Left renal pelvis (tissue), 4 donors: ENCODE results near the gene ABCC12. TPM values are rescaled to one million over a fixed set of nuclear protein-coding genes. Genes with fewer than 3 reads are reported as not detected.
"Not testable (repeated sequence)": the region's sequence is repeated elsewhere in the genome, so short reads cannot be mapped to it uniquely, and the experiment has no call there.

Experiments
- DNase-seq, 4 donors: peaks; one replicate each; pipeline ENCODE4 v3.0.0-alpha.2; 2013; ENCODE audit warnings: low read depth in 4 of 4, low spot score in 3 of 4
- polyA plus RNA-seq, 4 donors: library from polyadenylated mRNA; unstranded; fragments of 120-200 nt; gene quantifications; one replicate each; pipeline ENCODE4 v1.2.1, GENCODE V29; 2013; ENCODE audit not compliant: insufficient read length in 4 of 4

Gene ABCC12
- polyA plus RNA-seq = under 1 TPM in 2 of 4 donors, not detected in 2; 0.04 to 0.21 TPM

DNA sequence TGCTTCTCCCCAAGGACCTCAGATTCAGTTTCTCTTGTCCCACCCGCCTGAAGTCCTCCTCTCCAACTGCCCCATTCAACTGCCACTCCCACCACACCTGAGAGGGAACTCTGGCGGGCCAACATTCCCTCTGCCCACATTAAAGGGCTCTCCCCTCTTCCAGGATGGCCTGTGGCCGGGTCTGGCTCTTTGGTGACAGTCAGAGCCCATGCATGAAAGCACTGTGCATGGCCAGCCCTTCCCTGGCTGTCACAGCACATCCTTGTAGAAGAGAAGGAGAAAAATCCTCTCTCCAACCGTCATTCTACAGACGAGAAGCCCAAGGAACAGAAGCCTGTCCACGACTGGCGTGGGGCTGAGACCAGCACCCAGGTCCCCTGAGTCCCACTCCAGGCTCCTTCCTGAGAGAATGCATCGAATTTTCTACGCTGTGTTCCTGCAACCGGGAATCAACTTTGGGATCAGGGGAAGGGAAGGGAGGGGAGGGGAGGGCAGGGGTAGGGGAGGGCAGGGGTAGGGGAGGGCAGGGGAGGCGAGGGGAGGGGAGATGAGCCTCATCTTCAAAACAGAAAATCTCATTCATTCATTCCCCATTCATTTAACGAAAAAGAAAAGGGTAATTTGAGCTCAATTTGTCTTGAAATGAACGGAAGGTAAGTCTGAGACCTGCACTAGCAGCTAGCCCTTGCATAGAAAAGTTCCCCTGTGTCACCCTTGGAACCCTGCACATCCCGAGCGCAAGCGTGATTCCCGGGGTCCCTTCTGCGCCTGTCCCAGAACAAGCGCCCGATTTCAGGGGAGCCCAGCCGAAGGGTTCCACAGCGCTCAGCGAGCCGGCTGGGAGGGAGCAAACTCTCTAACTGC is at the start of gene ABCC12:
Gene ABCC12 (minus strand): TSS at position 68 of the 864 bp plus-strand sequence. CDS start 9,569 bp downstream, outside the sequence.
- DNase-seq = no peak

DNA sequence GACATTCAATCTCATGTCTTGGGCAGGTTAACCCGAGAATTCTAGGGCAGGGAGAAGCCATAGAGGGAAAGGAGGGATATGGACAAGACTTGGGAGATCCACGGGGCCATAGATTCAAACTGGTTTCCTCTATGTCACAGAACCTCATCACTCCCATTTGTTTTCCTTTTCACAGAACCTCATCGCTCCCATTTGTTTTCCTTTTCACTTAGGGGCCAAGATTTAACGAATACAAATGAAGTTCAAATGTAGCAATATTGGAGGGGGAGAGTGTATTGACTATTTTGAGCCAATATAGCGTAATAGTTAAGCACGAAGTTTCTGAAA is 49.0 kb upstream of the ABCC12 start:
- no peak for DNase-seq

DNA sequence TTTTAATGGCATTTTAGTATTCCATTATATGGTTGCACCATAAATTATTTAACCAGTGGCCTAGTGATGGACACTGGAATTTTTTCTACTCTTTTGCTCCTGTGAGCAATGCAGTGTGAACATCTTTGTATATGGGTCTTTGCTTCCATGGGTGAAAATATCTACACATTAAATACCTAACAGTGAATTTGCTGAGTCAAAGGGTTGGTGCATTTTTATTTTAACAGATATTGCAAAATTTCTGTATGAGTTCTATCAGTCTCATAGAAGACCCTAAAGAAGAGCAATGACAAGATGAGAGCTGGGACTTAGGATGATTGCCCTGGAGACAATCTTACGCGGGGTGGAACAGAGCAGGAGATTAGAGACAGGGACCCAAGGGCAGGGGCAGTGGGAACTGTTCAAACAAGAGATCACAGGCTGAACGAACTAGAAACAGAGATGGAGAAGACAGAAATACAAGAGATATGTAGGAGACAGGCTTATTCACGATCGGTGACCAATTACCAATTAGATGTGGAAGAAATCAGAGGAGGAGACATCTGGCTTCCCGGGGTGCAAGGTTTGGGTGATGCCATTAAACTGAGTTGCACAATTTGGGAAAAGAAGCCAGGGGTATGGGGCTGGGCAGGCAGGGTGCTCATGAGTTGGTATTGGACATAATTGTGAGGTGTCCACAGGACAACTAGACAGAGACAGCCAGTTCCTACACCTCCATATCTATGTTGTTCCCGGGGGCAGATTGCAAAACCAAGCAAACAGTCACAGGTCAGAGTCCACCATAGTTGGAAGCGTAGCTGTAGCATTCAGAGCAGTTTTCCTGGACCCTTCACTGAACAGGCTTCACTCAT is 48.4 kb upstream of the ABCC12 start:
- no peak for DNase-seq

GRCh38 chr16:48201515-48202201 is 45.9 kb upstream of the ABCC12 start:
- DNase-seq = no peak

- no peak for DNase-seq
Measured at GRCh38 chr16:48197294-48197693, 41.5 kb upstream of the ABCC12 start.

- peak in 3 of 4 donors; percentile 4 to 5 (median 5) for DNase-seq
Measured at GRCh38 chr16:48194828-48195556, 39.2 kb upstream of the ABCC12 start.

- no peak for DNase-seq
Measured at GRCh38 chr16:48193846-48194245, 38.1 kb upstream of the ABCC12 start.

- no peak for DNase-seq
Measured at GRCh38 chr16:48188449-48189102, 32.8 kb upstream of the ABCC12 start.

DNA sequence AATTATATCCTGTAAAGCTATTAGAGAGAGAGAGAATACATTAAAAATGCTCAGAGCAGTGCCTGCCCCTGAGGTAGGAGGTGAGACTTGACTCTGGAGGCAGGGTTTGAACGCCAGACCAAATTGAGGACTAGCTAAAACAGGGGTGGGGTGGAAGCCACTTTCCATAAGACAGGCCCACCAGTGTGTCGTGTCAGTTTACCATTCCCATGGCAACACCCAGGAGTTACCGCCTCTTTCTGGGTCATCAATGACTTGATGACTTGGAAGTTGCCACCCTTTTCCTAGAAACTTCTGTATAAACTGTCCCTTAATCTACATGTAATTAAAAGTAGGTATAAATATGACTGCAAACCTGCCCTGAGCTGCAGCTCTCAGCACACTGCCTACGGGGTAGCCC is 32.0 kb upstream of the ABCC12 start:
- DNase-seq = no peak

DNA sequence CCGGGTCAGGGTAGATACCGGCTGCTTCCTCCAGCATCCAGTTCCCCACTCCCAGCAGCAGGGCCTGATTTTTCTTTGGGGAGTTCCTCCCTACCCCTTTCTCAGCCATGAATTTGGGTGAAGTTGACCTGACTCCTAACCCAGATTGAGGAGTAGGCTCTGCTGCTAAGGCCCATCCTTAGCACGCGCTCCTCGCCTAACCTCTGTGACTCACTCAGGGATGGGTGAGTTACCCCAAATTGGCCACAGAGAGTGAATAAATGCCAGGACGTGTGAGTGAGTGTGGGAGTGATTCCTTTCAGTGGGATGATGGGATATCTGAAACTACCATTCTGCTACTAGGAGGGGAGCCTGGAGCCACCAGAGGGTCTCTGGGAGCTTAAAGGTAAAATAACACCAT is 28.9 kb upstream of the ABCC12 start:
- DNase-seq = no peak

DNA sequence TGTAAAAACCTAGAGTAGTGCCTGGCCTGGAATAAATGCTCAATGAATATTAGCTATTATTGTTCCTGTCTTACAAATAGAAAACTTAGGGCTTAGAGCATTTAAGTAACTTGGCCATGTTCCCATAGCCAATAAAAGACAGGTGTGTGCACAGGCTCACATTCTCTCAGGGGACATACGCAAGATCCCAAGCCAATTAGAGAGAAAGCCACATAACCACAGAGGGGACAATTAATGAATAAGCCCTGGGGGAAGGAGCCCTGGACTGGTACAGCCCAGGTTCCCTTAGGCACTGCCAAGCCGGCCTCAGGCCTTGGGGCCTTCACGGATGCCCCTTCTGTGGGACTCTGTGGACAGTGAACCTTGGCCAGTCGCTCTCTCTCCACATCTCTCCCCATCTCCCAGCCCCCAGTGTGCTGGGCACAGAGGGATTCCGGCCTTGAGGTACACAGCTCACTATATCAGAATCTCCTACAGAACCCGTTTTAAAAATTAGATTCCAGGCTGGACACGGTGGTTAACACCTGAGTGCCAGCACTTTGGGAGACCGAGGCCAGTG is 27.3 kb upstream of the ABCC12 start:
- no peak for DNase-seq

GRCh38 chr16:48181746-48182520 is 26.1 kb upstream of the ABCC12 start:
- not testable (repeated sequence) for DNase-seq

DNA sequence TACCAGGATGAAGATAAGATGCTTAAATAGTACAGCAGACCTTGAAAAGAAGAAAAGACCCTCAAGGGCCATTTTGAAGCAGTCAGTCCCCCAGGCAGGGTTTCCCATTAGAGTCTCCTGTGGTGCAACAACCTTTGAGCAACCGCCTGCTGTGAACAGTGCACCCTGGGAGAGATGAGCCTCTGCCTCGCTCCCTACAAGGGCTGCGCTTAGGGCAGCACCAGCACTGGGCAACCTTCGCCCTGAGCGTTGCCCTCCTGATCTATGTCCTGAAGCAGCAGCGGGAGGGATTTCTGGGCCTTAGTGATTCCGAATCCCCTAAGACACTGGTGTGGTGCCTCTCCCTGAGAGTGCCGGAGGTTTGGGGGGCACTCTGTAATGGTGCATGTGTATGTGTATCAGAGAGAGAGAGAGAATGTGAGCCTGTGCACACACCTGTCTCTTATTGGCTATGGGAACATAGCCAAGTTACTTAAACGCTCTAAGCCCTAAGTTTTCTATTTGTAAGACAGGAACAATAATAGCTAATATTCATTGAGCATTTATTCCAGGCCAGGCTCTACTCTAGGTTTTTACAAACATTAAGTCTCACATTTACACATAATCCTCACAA is 25.2 kb upstream of the ABCC12 start:
- DNase-seq = no peak

GRCh38 chr16:48176635-48177408 is 21.0 kb upstream of the ABCC12 start:
- DNase-seq = no peak

- no peak for DNase-seq
Measured at GRCh38 chr16:48173889-48174288, 18.1 kb upstream of the ABCC12 start.

- DNase-seq = no peak
Measured at GRCh38 chr16:48172682-48173081, 16.9 kb upstream of the ABCC12 start.

GRCh38 chr16:48169896-48170295 is 14.1 kb upstream of the ABCC12 start:
- DNase-seq = no peak

GRCh38 chr16:48168075-48168474 is 12.3 kb upstream of the ABCC12 start:
- no peak for DNase-seq
